T-helper 22 cell (primary cell): ENCODE results near the gene KIFBP.

Experiments
- DNase-seq: peaks from one replicate; pipeline ENCODE4 v3.0.0-alpha.2; 2020; ENCODE audit warnings: low read depth

The KIFBP gene

DNA sequence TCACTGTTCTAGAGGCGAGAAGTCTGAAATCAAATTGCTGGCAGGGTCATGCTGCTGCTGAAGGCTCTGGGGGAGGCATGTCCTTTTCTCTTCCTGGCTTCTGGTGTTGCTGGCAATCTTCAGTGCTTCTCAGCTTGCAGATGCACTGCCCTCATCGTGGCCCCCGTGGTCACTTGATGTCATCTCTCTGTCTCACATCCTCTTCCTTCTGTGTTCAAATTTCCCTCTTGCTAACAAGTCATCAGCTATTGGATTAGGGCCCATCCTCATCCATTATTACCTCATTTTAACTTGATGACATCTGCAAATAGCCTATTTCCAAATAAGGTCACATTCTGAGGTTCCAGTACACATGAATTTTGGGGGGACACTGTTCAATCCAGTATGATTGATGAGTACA, 62.7 kb downstream of the KIFBP start:
- DNase-seq = no peak

- no peak for DNase-seq
Measured at GRCh38 chr10:69051710-69052487, 63.3 kb downstream of the KIFBP start.

GRCh38 chr10:69052736-69053135, 64.1 kb downstream of the KIFBP start:
- DNase-seq = no peak

DNA sequence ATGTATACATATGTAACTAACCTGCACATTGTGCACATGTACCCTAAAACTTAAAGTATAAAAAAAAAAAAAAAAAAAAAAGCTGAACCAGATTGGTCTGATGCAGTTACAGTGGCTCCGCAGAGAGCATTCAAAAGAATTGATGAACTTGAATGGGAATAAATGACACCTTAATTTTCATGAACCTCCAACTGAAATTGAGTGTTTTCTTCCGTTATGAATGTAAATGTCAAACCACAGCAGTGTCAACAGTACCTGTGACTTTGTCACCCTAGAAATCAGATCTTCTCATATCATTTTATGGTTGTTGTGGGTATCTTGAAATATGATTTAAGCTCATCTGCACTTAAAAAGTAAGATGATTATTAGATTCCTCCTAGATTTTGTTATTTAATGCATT, 66.6 kb downstream of the KIFBP start:
- no peak for DNase-seq

DNA sequence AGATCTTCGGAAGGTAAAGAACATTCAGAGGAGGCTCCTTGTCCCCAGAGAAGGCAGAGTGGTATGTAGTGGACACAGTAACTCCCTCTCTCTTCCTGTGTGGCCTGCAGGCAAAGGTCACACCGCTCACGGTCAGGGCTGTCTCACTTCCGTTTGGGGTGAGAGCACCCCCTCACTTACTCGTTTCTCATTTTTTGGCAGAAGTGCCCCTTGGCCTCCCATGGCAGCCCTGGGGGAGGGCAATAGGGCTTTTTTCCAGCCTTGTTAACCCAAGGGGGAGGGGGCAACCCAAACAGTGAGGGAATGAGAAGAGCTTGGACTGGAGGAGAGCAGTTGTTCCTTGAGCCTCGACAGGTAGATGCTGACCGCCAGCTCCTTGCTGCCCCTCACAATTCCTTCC, 67.5 kb downstream of the KIFBP start:
- no peak for DNase-seq

DNA sequence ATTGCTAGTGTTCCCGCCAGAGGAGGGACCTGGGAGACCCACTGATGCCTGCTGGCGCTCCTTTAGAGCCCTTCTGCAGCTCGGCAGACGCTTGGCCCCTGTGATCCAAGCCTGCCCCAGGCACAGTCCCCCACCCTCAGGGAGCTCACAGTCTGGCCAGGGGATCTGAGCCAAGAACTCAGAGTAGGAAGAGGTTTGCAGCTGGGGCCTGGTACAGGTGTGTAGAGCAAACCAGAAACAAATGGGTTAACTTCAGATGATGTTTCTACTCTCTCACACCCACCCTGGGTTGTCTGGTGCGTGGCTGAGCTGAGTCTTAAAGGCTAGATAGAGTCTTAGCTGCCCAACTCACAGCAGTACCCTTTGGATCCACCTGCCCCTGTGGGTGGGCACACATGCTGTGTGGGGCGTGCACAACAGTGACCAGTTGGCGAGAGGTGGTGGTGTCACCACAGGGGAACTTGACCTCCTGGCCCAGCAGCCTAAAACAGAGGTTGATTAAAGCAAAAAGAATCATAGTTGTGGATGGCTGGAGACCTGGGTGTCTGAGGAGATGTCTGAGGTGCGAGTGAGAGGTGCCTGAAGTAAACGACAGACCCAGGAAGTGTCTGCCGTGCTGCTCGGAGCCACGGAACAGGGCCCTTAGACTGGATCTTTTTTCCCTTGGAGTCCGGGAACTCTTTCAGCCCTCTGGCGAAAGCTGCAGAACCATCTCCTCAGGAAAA, 68.1 kb downstream of the KIFBP start:
- DNase-seq = no peak

DNA sequence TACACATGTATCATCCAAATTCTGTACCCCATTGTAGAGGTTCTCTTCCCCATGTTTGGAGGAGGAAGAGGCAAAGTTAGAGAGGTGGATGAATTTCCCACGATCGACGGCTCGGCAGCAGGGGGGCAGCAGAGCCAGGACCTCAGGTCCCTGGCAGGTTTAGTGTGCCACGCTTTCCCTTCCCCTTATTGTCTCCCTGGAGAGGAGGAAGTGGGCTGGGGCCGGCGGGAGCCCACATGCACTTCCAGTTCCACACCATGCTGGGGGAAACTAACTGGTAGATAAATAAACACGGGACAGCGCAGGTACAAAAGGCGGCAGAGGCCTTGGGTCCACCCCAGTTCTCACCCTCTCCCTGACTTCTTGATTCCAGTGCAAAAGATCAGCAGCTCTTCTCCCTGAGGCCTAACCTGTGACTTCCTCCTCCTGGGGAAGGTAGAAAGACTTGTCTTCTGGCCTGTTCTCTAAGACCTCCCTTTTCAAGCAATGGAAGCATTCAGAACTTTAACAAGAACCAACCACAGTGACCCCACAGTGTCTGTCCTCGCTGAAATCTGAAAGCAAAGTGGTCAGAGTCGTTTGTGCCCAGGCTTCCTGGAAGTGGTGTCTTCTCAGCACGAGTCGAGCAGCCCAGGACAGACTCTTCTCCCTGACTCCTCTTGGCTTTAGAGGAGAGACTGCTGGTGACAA, 68.8 kb downstream of the KIFBP start:
- DNase-seq = no peak

DNA sequence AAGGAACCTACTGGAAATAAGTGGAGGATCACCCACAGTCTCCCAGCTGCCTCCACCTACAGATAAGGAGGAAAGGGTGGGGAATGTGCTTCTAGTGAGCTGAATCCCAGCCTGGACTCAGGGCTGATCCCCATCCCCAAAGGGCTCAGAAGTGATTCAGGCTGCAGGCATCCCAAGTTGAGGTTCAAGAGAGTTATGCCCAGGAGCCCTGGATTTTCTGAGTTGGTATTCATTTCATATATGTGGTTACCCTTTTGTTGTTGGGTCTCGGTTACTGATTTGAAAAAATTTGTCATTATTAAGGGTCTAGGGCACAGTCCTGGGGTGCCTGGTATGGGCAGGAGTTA, 69.3 kb downstream of the KIFBP start:
- no peak for DNase-seq

DNA sequence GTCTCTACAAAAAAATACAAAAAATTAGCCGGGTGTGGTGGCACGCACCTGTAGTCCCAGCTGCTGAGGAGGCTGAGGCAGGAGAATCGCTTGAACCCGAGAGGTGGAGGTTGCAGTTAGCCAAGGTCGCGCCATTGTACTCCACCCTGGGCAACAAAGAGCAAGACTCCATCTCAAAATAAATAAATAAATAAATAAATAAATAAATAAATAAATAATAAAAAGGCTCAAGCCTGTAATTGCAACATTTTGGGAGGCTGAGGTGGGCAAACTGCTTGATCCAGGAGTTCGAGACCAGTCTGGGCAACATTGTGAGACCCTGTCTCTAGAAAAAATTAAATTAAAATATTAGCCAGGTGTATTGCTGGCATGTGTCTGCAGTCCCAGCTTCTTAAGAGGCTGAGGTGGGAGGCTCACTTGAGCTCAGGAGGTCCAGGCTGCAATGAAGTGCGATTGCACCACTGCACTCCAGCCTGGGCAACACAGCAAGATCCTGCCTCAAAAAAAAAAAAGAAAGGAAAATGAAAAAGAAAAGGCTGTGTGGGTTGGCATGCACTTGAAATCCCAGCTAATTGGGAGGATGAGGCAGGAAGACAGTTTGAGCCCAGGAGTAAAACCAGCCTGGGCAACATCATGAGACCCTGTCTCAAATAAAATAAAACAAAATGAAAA, 71.7 kb downstream of the KIFBP start:
- no peak for DNase-seq

DNA sequence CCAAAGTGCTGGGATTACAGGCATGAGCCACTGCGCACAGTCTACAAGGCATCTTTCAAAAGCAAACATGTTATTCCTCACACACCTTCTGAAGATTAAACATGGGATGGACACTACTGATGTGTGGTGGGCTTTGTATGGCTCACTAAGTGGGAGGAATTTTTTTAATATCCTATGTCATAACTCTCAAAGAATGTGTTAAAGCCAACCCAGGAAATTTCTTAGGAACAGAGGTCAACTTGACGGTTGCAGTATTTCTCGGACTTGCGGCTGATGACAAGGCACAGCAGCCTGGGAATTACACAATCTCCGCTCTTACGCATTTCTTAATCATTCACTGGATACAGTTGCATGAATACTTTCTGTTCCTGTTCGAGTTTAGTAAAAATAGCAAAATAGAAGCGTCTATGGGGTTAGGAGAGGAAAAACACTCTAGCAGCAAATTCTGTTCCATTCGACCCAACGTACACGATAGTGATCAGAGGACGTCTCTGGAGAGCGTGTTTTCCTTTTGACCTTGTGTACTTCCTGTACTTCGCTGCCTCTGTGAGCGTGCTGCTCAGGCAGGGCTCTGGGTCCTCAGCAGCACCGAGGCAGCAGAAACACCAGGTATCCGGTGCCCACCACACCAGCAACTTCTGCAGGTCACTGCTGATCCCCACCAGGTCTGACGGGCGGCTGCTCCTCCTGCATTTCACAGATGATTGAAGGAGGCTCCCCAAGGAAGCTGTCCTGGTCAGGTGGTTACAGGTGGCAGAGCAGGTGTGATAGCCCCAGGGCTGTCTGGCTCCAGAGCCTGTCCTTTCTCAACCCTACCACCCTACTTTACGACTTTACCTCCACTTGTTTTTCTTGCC, 72.9 kb downstream of the KIFBP start:
- no peak for DNase-seq

DNA sequence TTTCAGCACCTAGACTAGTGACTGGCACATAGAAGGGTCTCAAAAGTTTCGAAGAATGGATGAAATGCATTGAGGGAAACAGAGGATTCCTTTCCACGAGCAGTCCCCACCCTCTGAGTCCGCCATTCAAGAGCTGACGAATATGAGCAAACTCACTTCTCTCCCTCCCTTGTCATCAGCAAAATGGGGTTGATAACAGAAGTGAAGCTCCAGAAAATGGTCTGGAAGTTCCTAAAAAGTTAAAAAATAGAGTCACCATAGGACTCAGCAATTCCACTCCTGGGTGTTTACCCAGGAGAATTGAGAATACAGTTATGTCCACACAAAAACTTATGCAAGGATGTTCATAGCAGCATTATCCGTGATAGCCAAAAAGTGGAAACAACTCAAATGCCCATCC, 74.3 kb downstream of the KIFBP start:
- DNase-seq = no peak

DNA sequence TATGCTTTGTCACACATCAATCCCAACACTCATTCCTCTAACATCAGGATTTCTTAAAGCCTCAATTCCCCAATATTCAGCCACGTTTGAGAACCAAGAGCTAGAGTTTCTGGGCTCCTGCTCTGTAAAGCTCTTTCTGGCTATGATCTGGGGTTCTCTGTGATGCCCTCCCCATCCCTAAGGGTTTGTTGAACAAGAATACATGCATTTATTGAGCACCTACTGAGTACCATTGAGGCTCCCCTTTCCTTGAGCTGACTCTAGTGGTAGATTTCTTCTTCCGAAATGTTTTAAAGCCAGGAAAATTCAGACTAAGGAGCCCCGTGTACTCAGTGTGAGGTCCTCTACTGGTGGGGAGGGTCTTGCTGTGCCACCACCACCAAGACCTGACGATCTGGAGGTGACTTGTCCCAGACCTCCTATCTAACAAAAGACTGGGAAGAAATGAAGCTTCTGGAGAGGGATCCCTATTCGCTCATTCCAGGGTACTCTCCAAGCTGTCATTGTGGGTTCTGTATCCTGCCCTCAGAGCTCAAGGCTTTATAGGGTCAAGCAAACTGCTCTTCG, 76.2 kb downstream of the KIFBP start:
- no peak for DNase-seq

- DNase-seq = no peak
Measured at GRCh38 chr10:69065406-69066361, 77.1 kb downstream of the KIFBP start.
